Neutrophil (primary cell): ENCODE data around the gene HDAC6.

Experiments
- H3K27ac ChIP-seq: fragments of 200-600 bp; sonication (generic); 2 replicates; pipeline ENCODE4 v1.5.1; 2016; ENCODE audit warnings: mild to moderate bottlenecking, moderate library complexity
- H3K27me3 ChIP-seq: fragments of 200-600 bp; sonication (generic); 2 replicates; pipeline ENCODE4 v1.6.0; 2016; ENCODE audit warnings: mild to moderate bottlenecking
- H3K36me3 ChIP-seq: fragments of 200-600 bp; sonication (generic); 2 replicates; pipeline ENCODE4 v1.5.1; 2017
- H3K4me1 ChIP-seq, 2 experiments: fragments of 200-600 bp in 1 of 2; sonication (generic) in 1 of 2; 1 replicate in 1 of 2; 2 replicates in 1 of 2; pipeline versions ENCODE4 v1.5.1 to v1.6.1; 2013 to 2016; ENCODE audit warnings: low read depth in 1 of 2, low read length in 1 of 2, mild to moderate bottlenecking in 1 of 2, moderate library complexity in 1 of 2; ENCODE audit not compliant: control insufficient read depth in 1 of 2, insufficient read depth in 1 of 2
- H3K4me3 ChIP-seq, 2 experiments: fragments of 200-600 bp in 1 of 2; sonication (generic) in 1 of 2; 1 replicate in 1 of 2; 2 replicates in 1 of 2; pipeline ENCODE4 v1.5.1; 2013 to 2016; ENCODE audit warnings: low read depth in 1 of 2, low read length in 1 of 2, mild to moderate bottlenecking in 1 of 2, moderate library complexity in 1 of 2
- H3K9me3 ChIP-seq: fragments of 200-600 bp; sonication (generic); 2 replicates; pipeline ENCODE4 v1.5.1; 2016
- CTCF ChIP-seq: fragments of 200-600 bp; sonication (generic); IDR thresholded peaks from 2 replicates; pipeline ENCODE4 v1.5.1; 2016; ENCODE audit warnings: antibody characterized with exemption

Gene HDAC6

GRCh38 chrX:48791063-48791820 lies 10.6 kb upstream of the HDAC6 start:
- Histone ChIP-seq H3K36me3 (no peaks in the 10 kb centered on the region), H3K27ac (no peak overlapping the region), H3K27me3 (no peaks in the 10 kb centered on the region), H3K9me3 (no peaks in the 10 kb centered on the region), H3K4me3 (no peak overlapping the region), H3K4me1 (peaks cover 7 to 9% of the 10 kb centered on the region in 2 experiments)
- TF ChIP-seq CTCF, result no peak

DNA sequence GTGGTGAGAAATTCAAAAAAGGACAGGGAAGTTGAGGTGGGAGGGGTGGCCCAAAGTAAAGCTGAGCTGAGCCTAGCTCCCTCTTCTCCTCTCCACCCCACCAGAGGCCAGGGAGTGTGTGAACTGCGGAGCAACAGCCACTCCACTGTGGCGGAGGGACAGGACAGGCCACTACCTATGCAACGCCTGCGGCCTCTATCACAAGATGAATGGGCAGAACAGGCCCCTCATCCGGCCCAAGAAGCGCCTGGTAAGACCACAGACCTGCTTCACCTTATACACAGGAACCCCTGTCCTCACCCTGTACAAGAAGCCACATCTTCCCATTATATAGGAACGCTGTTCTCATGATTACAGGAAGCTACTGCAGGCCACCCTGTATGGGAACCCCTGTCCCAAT lies 9.6 kb upstream of the HDAC6 start:
- peaks cover 7 to 9% of the 10 kb centered on the region in 2 experiments for H3K4me1 ChIP-seq
- H3K27me3 ChIP-seq, result no peaks in the 10 kb centered on the region
- H3K4me3 ChIP-seq, result no peak overlapping the region
- no peaks in the 10 kb centered on the region for H3K36me3 ChIP-seq
- TF ChIP-seq CTCF, result no peak
- no peak overlapping the region for H3K27ac ChIP-seq
- H3K9me3 ChIP-seq, result no peaks in the 10 kb centered on the region

DNA sequence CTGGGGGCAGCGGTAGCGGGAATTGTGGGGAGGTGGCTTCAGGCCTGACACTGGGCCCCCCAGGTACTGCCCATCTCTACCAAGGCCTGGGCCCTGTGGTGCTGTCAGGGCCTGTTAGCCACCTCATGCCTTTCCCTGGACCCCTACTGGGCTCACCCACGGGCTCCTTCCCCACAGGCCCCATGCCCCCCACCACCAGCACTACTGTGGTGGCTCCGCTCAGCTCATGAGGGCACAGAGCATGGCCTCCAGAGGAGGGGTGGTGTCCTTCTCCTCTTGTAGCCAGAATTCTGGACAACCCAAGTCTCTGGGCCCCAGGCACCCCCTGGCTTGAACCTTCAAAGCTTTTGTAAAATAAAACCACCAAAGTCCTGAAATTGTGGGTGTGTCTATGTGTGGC lies 7.9 kb upstream of the HDAC6 start:
- Histone ChIP-seq H3K4me1 (peaks cover 7 to 9% of the 10 kb centered on the region in 2 experiments), H3K27ac (no peak overlapping the region), H3K4me3 (no peak overlapping the region), H3K9me3 (no peaks in the 10 kb centered on the region), H3K27me3 (no peaks in the 10 kb centered on the region), H3K36me3 (no peaks in the 10 kb centered on the region)
- no peak for TF ChIP-seq CTCF

DNA sequence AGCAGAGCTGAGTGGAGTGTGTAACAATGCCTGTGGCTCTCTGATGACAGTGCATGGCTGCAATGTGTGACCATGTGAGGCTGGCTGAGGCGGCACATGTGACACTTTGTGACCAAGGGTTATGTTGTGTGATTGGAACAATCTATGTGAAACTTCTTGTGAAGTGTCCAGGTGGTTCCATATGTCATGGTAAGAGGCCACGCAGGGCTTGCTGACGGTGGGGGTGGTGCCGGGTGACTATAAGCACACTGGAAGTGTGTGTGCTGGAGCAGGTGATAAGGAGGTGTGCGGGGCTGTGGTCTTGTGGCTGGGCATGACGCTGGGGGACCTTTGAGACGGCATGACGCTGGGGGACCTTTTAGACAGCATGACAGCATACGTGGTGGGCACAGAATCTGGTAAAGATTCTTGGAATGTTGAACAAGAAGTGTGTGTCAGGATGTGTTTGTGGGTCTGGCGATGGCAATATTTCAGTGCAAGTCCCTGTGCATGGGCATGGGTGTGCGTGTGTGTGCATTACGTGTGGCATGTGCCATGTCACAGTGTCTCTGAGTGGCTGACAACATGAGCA lies 7.4 kb upstream of the HDAC6 start:
- no peak for TF ChIP-seq CTCF
- Histone ChIP-seq H3K4me3 (no peak overlapping the region), H3K27ac (no peak overlapping the region), H3K36me3 (no peaks in the 10 kb centered on the region), H3K27me3 (no peaks in the 10 kb centered on the region), H3K9me3 (no peaks in the 10 kb centered on the region), H3K4me1 (peaks cover 6 to 9% of the 10 kb centered on the region in 2 experiments)

GRCh38 chrX:48794911-48795515 lies 6.9 kb upstream of the HDAC6 start:
- Histone ChIP-seq H3K4me1 (peaks cover under 1 to 3% of the 10 kb centered on the region in 2 experiments), H3K36me3 (no peaks in the 10 kb centered on the region), H3K27ac (no peak overlapping the region), H3K9me3 (no peaks in the 10 kb centered on the region), H3K4me3 (no peak overlapping the region), H3K27me3 (no peaks in the 10 kb centered on the region)
- no peak for TF ChIP-seq CTCF
